Adipose tissue (tissue), 3 donors: ENCODE measurements around the gene NGRN. TPM values are rescaled to one million over a fixed set of nuclear protein-coding genes. Genes with fewer than 3 reads are reported as not detected.
"Not testable (repeated sequence)": the region's sequence is repeated elsewhere in the genome, so short reads cannot be mapped to it uniquely, and the experiment has no call there.

Experiments used
- H3K27ac ChIP-seq: one replicate; pipeline ENCODE4 v1.5.1; 2013; ENCODE audit warnings: low read depth, low read length
- WGBS, 3 donors: extraction: QIAGEN DNeasy Blood & Tissue Kit; methylation state at CpG; one replicate each; pipeline ENCODE4 v1.1.7; 2013; 5-methylcytosine and 5-hydroxymethylcytosine counted together
- polyA plus RNA-seq, 3 donors: library from polyadenylated mRNA; stranded (reverse); fragments of 200-250 nt; gene quantifications; one replicate each; pipeline ENCODE4 v1.2.3, GENCODE V29; 2013
- donor health status: healthy with polysubstance abuse.
- donor health status: Bipolar disorder and iron deficiency.
- donor health status: healthy.

NGRN gene
- polyA plus RNA-seq, 3 donors: 25.0 to 91.9 (median 64.1) TPM

- WGBS, 3 donors: 45 to 72% (median 58%) methylated on average over 1 of the region's 1 CpG
- H3K27ac ChIP-seq: no peak overlapping the region
These were observed 2.9 kb downstream of the NGRN start for GRCh38 chr15:90268415-90268814.

- 83 to 92% (median 91%) methylated on average over 10 of the region's 10 CpGs for WGBS, 3 donors
These were observed 5.2 kb downstream of the NGRN start for GRCh38 chr15:90270502-90271150.

DNA sequence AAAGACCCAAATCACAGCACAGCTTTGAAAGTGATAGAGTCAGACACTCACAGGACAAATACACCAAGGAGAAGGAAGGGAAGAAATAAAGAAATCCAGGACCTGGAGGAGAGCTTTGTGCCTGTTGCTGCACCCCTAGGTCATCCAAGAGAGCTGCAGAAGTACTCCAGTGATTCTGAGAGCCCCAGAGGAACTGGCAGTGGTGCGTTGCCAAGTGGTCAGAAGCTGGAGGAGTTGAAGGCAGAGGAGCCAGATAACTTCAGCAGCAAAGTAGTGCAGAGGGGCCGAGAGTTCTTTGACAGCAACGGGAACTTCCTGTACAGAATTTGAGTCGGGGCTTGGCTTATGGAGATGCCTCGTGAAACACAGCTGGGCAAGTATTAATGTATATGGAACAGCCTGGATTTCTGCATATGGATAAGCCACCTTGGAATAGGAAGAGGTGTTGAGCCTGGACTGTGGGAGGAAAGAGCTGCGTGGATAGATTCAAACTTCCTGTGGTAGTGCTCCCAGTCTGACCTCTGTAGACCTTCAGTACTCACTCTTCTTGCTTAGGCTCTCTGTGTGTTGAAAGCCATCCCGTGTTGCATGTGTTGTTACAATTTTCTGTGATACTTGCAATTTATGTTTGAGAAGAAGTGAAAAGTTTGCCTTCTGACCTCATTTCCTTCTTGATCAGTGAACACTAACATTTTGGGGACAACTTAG, 6.1 kb downstream of the NGRN start:
- H3K27ac ChIP-seq: no peak overlapping the region
- WGBS, 3 donors: 55 to 72% (median 67%) methylated on average over 7 of the region's 7 CpGs

More at GRCh38 chr15:90270502-90271150, 5.2 kb downstream of the NGRN start:
- H3K27ac ChIP-seq: no peak overlapping the region

DNA sequence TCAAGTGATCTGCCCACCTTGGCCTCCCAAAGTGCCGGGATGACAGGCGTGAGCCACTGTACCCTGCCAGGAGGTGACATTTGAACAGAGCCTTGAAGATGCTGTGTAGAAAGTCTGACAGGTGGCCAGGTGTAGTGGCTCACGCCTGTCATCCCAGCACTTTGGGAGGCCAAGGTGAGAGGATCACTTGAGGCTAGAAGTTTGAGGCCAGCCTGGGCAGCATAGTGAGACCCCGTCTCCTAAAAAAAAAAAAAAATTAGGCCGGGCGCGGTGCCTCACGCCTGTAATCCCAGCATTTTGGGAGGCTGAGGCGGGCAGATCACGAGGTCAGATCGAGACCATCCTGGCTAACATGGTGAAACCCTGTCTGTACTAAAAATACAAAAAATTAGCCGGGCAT, 13.0 kb downstream of the NGRN start:
- H3K27ac ChIP-seq: not testable (repeated sequence)
- 95 to 99% (median 97%) methylated on average over 12 of the region's 12 CpGs for WGBS, 3 donors

DNA sequence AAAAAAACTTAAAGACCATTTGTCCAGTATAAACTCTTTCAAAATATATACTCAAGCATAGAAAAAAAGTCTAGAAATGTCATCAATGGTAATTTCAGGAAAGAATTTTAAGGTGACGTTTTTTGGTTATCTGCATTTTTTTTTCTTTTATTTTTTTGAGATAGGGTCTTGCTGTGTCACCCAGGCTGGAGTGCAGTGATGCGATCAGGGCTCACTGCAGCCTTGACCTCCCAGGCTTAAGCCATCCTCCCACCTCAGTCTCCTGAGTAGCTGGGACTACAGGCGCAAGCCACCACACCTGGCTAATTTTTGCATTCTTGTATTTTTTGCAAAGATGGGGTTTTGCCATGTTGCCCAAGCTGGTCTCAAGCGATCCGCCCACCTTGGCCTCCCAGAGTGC, 15.3 kb downstream of the NGRN start:
- not testable (repeated sequence) for H3K27ac ChIP-seq
- 92 to 94% (median 93%) methylated on average over 5 of the region's 5 CpGs for WGBS, 3 donors

- 17 to 76% (median 71%) methylated on average over 6 of the region's 6 CpGs for WGBS, 3 donors
- H3K27ac ChIP-seq: not testable (repeated sequence)
These were observed 16.2 kb downstream of the NGRN start for GRCh38 chr15:90281637-90282036.

DNA sequence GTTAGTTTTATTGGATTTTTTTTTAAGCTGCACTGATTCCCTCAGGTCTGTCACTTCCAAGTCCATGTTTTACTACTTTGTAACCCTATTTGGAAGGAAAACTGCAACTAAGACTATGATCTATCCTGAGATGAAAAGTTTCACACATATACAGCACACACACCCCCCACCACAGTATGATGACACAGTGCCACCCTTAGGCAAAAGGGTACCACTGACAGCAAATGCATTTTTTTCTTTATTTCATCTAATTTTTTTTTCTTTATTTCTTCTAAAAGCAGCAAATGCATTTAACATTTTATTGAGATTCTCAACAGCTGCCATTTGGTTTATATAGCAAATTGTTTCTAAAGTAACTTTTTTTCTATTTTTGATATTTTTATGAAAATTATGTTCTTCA, 21.2 kb downstream of the NGRN start:
- no peak overlapping the region for H3K27ac ChIP-seq

- no peak overlapping the region for H3K27ac ChIP-seq
- WGBS, 3 donors: 36 to 53% (median 44%) methylated on average over 5 of the region's 5 CpGs
These were observed 21.6 kb downstream of the NGRN start for GRCh38 chr15:90287101-90287500.

- H3K27ac ChIP-seq: no peak overlapping the region
- WGBS, 3 donors: 71 to 89% (median 74%) methylated on average over 6 of the region's 6 CpGs
These were observed 22.5 kb downstream of the NGRN start for GRCh38 chr15:90287946-90288345.

DNA sequence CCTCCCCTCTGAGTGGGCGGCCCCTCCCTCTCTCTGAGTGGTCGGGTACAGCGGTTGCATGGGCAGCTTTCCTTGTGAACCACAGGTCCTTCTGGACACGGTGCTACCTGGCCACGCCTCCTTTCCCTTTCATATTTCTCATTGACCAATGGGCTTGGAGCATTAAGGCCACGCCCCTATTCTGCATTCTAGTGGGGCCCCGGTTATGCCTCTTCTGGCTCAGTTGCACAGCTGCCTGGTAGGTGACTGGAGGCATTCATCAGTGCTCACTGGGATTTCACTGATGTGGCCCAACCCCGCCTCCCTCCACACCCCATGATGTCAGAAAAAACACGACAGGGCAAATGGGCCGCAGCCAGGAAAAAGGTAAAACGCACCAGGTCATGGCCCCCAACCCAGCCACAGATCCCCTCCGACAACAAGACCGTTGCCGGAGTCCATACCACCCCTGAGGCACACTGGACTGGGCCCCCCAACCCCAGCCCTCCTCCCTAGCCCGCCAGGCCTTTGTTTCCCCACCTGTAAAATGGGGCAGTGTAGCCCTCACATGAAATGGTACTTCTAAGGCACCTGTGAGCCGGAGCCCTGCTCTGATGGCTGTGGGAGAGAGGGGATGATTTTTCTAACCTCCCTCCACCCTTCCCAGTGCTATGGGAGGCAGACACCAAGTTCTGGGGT, 26.3 kb downstream of the NGRN start:
- WGBS, 3 donors: 78 to 82% (median 79%) methylated on average over 16 of the region's 16 CpGs

GRCh38 chr15:90293040-90293810, 27.8 kb downstream of the NGRN start:
- not testable (repeated sequence) for H3K27ac ChIP-seq
- 41 to 54% (median 49%) methylated on average over 13 of the region's 13 CpGs for WGBS, 3 donors

More for the DNA sequence above, 26.3 kb downstream of the NGRN start:
- no peak overlapping the region for H3K27ac ChIP-seq

DNA sequence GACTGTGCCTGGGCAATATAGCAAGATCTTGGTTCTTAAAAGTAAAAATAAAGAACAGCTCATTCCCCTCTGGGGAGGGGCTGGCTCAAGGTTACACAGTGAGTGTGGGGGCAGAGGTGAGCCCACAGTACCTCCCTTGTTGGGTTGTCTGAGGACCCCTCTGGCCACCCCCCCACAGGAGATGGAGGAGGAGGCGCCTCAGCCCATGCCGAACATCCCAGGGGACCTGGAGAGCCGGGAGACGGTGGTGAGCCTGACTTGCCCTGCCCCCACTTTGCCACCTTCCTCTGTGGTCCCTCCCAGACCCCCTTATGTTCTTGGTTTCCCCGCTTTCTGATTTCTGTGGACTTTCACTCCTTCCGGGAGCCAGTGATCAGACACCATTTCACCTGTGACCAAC, 28.7 kb downstream of the NGRN start:
- WGBS, 3 donors: 36 to 77% (median 72%) methylated on average over 6 of the region's 6 CpGs
- H3K27ac ChIP-seq: no peak overlapping the region

DNA sequence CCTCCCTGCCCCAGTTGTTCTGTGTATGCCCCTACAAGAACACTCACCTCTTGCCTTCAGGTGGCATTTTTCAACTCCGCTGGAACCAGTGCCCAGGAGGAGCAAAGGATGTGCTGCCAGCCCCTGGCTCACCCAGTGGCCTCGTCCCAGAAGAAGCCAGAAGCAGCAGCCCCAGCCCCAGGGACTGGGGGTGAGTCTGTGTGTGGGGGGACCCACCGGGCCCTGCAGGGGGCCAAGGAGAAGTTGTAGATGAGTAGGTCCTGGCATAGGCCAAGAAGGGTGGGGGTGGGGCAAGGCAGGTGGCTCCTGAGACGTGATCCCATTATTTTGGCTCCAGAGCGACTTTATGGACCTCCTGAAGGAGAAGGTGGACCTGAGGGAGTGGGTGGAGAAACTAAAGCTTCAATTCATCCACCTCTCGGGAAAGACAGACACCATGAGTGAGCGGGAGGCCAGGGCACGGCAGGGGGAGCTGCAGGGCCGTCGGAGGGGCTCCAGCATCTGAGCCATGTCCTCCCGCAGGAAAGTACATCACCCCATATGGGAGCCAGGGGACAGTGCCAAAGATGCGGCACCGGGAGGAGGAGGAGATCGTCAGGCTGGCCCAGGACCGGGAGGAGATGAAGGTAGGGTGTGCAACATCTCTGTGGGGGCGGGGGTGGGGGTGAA, 29.3 kb downstream of the NGRN start:
- no peak overlapping the region for H3K27ac ChIP-seq
- WGBS, 3 donors: 43 to 74% (median 72%) methylated on average over 16 of the region's 16 CpGs

GRCh38 chr15:90295270-90295648, 29.8 kb downstream of the NGRN start:
- H3K27ac ChIP-seq: no peak overlapping the region

GRCh38 chr15:90296316-90296884, 30.9 kb downstream of the NGRN start:
- 36 to 67% (median 65%) methylated on average over 4 of the region's 4 CpGs for WGBS, 3 donors
- H3K27ac ChIP-seq: not testable (repeated sequence)

More at GRCh38 chr15:90295270-90295648, 29.8 kb downstream of the NGRN start:
- 27 to 68% (median 64%) methylated on average over 9 to 10 of the region's 10 CpGs for WGBS, 3 donors

- WGBS, 3 donors: 59 to 91% (median 89%) methylated on average over 4 of the region's 4 CpGs
- no peak overlapping the region for H3K27ac ChIP-seq
These were observed 31.5 kb downstream of the NGRN start for GRCh38 chr15:90297021-90297420.

GRCh38 chr15:90300541-90300940, 35.1 kb downstream of the NGRN start:
- H3K27ac ChIP-seq: no peak overlapping the region

More at GRCh38 chr15:90300541-90300940, 35.1 kb downstream of the NGRN start:
- WGBS, 3 donors: 86 to 93% (median 90%) methylated on average over 9 of the region's 9 CpGs
